Endothelial cell (in vitro differentiated cells): ENCODE results near the gene APOBEC3F. TPM values are rescaled to one million over a fixed set of nuclear protein-coding genes. Genes with fewer than 3 reads are reported as not detected.
A peak's percentile ranks its signal among the peaks of the same experiment; 100 is the strongest.

Experiments used
- DNase-seq: peaks from one replicate; pipeline ENCODE4 v3.0.0; 2021; ENCODE audit warnings: low spot score
- H3K27ac Mint-ChIP-seq: one replicate; pipeline ENCODE4 v1.8.0; 2021; ENCODE audit warnings: mixed read lengths, inconsistent platforms; ENCODE audit not compliant: unreplicated experiment
- H3K27me3 Mint-ChIP-seq: one replicate; pipeline ENCODE4 v1.8.0; 2021; ENCODE audit warnings: mild to moderate bottlenecking, moderate library complexity, mixed read lengths, inconsistent platforms; ENCODE audit not compliant: unreplicated experiment
- H3K36me3 Mint-ChIP-seq: one replicate; pipeline ENCODE4 v1.8.0; 2021; ENCODE audit warnings: mild to moderate bottlenecking, low read depth, mixed read lengths, inconsistent platforms; ENCODE audit not compliant: unreplicated experiment
- H3K4me1 Mint-ChIP-seq: one replicate; pipeline ENCODE4 v1.8.0; 2021; ENCODE audit warnings: mild to moderate bottlenecking, mixed read lengths, inconsistent platforms; ENCODE audit not compliant: unreplicated experiment
- H3K4me3 Mint-ChIP-seq: one replicate; pipeline ENCODE4 v1.8.0; 2021; ENCODE audit warnings: mild to moderate bottlenecking, mixed read lengths, inconsistent platforms; ENCODE audit not compliant: unreplicated experiment
- H3K9me3 Mint-ChIP-seq: one replicate; pipeline ENCODE4 v1.8.0; 2021; ENCODE audit warnings: mixed read lengths, inconsistent platforms; ENCODE audit not compliant: unreplicated experiment
- CTCF ChIP-seq: fragments of 200-600 bp; sonication (generic); IDR thresholded peaks from one replicate; pipeline ENCODE4 v1.5.0; 2021; ENCODE audit warnings: antibody characterized with exemption; ENCODE audit not compliant: unreplicated experiment
- total RNA-seq: library from RNA; stranded (reverse); fragmentation: NEBNext Ultra II Directional; extraction: Animal tissue kit (Norgen Biotek cat#: 25700); gene quantifications from one replicate; pipeline ENCODE4 v1.2.1, GENCODE V29; 2021; ENCODE audit not compliant: unreplicated experiment

APOBEC3F gene
- total RNA-seq, 1 donor from 2014 or later: 21.1 TPM

GRCh38 chr22:39080052-39080762 is 39.5 kb downstream of the APOBEC3F start:
- Mint-ChIP-seq H3K27me3 (peaks cover 5% of the 10 kb centered on the region), H3K27ac (no peak overlapping the region), H3K9me3 (no peaks in the 10 kb centered on the region), H3K4me3 (no peak overlapping the region), H3K4me1 (peaks cover 6% of the 10 kb centered on the region), H3K36me3 (peaks cover 5% of the 10 kb centered on the region)
- no peak for TF ChIP-seq CTCF
- no peak for DNase-seq

DNA sequence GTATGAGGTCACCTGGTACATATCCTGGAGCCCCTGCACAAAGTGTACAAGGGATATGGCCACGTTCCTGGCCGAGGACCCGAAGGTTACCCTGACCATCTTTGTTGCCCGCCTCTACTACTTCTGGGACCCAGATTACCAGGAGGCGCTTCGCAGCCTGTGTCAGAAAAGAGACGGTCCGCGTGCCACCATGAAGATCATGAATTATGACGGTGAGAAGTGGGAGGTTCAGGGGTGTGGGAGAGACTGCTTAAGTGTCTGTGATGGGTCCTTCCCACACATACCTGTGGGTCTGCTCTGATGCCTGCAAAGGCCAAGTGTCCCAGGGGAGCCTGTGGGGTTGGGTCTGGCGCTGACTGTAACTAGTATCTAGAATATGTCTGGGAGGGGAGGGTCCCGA is 40.4 kb downstream of the APOBEC3F start:
- Mint-ChIP-seq H3K4me1 (peaks cover 4% of the 10 kb centered on the region), H3K27ac (no peak overlapping the region), H3K4me3 (peak overlapping the region; percentile 37), H3K9me3 (no peaks in the 10 kb centered on the region), H3K36me3 (peaks cover 5% of the 10 kb centered on the region), H3K27me3 (peaks cover 5% of the 10 kb centered on the region)
- DNase-seq: no peak
- no peak for TF ChIP-seq CTCF

- no peak overlapping the region for H3K27ac Mint-ChIP-seq
- H3K4me1 Mint-ChIP-seq: no peaks in the 10 kb centered on the region
- H3K4me3 Mint-ChIP-seq: no peak overlapping the region
- TF ChIP-seq CTCF: no peak
- no peaks in the 10 kb centered on the region for H3K9me3 Mint-ChIP-seq
- no peak for DNase-seq
- H3K36me3 Mint-ChIP-seq: peaks cover 5% of the 10 kb centered on the region
- peaks cover 6% of the 10 kb centered on the region for H3K27me3 Mint-ChIP-seq
Observed at GRCh38 chr22:39081598-39081997, 40.9 kb downstream of the APOBEC3F start.

- TF ChIP-seq CTCF: no peak
- Mint-ChIP-seq H3K4me1 (peaks cover 3% of the 10 kb centered on the region), H3K9me3 (no peaks in the 10 kb centered on the region), H3K4me3 (no peak overlapping the region), H3K27me3 (peaks cover 12% of the 10 kb centered on the region), H3K36me3 (peaks cover 5% of the 10 kb centered on the region), H3K27ac (no peak overlapping the region)
- no peak for DNase-seq
Observed at GRCh38 chr22:39083212-39084165, 42.8 kb downstream of the APOBEC3F start.
